ENCODE measurements around the gene ELL. TPM values are rescaled to one million over a fixed set of nuclear protein-coding genes. Genes with fewer than 3 reads are reported as not detected.

Gene ELL
- total RNA-seq, 1 donor from 2014 or later = 16.0 TPM

- DNase-seq (ENCODE audit: low read depth) = no peak
- Mint-ChIP-seq H3K9me3 (ENCODE audit: unreplicated experiment) (no peaks in the 10 kb centered on the region), H3K27ac (ENCODE audit: unreplicated experiment) (peak overlapping the region; percentile 78), H3K4me1 (ENCODE audit: low read depth, unreplicated experiment) (peaks cover 5% of the 10 kb centered on the region), H3K4me3 (ENCODE audit: unreplicated experiment) (no peak overlapping the region), H3K27me3 (ENCODE audit: low read depth, unreplicated experiment) (no peaks in the 10 kb centered on the region), H3K36me3 (ENCODE audit: low read depth, unreplicated experiment) (no peaks in the 10 kb centered on the region)
- peak overlapping the region; percentile 72 for H3K27ac ChIP-seq (ENCODE audit: low read depth, low read length)
- H3K27me3 ChIP-seq (ENCODE audit: insufficient read depth, low read length) = no peaks in the 10 kb centered on the region
- no peak overlapping the region for H2AFZ ChIP-seq (ENCODE audit: low read depth, low read length)
- peaks cover 33% of the 10 kb centered on the region for H4K20me1 ChIP-seq (ENCODE audit: insufficient read depth, low read length)
- no peaks in the 10 kb centered on the region for H3K36me3 ChIP-seq (ENCODE audit: insufficient read depth, low read length)
- H3K4me2 ChIP-seq (ENCODE audit: low read length) = peak overlapping the region; percentile 84
- TF ChIP-seq, protein P1, sequence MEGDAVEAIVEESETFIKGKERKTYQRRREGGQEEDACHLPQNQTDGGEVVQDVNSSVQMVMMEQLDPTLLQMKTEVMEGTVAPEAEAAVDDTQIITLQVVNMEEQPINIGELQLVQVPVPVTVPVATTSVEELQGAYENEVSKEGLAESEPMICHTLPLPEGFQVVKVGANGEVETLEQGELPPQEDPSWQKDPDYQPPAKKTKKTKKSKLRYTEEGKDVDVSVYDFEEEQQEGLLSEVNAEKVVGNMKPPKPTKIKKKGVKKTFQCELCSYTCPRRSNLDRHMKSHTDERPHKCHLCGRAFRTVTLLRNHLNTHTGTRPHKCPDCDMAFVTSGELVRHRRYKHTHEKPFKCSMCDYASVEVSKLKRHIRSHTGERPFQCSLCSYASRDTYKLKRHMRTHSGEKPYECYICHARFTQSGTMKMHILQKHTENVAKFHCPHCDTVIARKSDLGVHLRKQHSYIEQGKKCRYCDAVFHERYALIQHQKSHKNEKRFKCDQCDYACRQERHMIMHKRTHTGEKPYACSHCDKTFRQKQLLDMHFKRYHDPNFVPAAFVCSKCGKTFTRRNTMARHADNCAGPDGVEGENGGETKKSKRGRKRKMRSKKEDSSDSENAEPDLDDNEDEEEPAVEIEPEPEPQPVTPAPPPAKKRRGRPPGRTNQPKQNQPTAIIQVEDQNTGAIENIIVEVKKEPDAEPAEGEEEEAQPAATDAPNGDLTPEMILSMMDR (IDR thresholded peaks at IDR 0.05; ENCODE audit: insufficient read depth, low read depth, low read length) = no peak
- TF ChIP-seq EZH2 (IDR thresholded peaks at IDR 0.05; ENCODE audit: insufficient read depth, low read length) = no peak
- peak overlapping the region; percentile 75 for H3K9ac ChIP-seq (ENCODE audit: low read length)
- peaks cover 45% of the 10 kb centered on the region for H3K79me2 ChIP-seq (ENCODE audit: insufficient read depth, low read length)
- H3K4me1 ChIP-seq (ENCODE audit: insufficient read depth, low read length) = peaks cover 45% of the 10 kb centered on the region
- no peak overlapping the region for H3K4me3 ChIP-seq (ENCODE audit: insufficient read depth, low read depth, low read length)
- FAIRE-seq = no peak
- H3K9me3 ChIP-seq (ENCODE audit: insufficient read depth, low read depth, low read length) = no peaks in the 10 kb centered on the region
These were observed 92.0 kb downstream of the ELL start for GRCh38 chr19:18429717-18430416.

DNA sequence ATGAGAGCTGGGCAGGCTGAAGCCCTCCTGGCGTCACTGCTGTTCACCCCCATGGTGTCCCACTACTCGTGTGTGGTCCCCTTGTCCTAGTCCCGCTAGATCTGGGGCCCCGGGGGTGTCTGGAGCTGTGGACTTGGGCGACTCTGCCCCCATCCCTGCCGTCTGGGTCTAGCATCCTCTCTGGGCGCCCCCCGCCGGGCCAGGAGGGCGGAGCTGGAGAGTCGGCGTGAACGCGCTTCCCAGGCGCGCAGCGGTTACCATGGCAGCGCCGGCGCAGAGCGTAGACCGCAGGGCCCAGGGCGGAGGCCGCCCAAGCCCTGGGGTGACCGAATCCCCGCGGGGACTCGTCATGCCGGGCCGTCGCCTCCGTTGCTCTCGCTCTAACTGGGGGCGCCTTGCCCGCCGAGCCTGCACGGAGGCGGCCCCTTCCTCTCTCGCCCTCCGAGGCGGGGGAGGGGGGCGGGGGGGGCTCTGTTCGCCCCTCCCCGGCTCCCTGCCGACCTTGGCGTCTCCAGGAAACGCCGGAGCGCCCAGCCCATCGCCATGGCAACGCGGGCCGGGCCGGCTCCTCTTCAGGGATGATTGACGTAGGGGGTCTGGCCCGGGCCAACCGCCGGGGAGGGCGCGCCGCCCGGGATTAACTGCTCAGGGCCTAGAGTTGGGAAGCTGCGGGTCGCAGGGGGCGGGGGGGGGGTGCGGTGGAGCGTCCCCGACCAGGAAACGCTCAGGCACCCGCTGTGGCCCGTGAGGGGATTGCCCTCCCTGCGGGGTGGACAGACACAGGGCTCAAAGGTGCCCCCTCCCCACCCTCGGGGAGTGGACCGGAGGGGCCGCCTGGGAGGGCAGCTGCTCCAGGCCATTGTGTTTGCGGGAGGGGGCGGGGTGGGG, 92.8 kb downstream of the ELL start:
- Histone ChIP-seq H3K4me2 (ENCODE audit: low read length) (peak overlapping the region; percentile 84), H3K79me2 (ENCODE audit: insufficient read depth, low read length) (peaks cover 45% of the 10 kb centered on the region), H2AFZ (ENCODE audit: low read depth, low read length) (no peak overlapping the region), H3K27ac (ENCODE audit: low read depth, low read length) (peak overlapping the region; percentile 72), H3K27me3 (ENCODE audit: insufficient read depth, low read length) (no peaks in the 10 kb centered on the region), H4K20me1 (ENCODE audit: insufficient read depth, low read length) (peaks cover 37% of the 10 kb centered on the region), H3K4me1 (ENCODE audit: insufficient read depth, low read length) (peaks cover 43% of the 10 kb centered on the region), H3K9me3 (ENCODE audit: insufficient read depth, low read depth, low read length) (no peaks in the 10 kb centered on the region), H3K4me3 (ENCODE audit: insufficient read depth, low read depth, low read length) (peak overlapping the region; percentile 39), H3K9ac (ENCODE audit: low read length) (peak overlapping the region; percentile 75), H3K36me3 (ENCODE audit: insufficient read depth, low read length) (no peaks in the 10 kb centered on the region)
- DNase-seq (ENCODE audit: low read depth) = peak; percentile 63
- Mint-ChIP-seq H3K27me3 (ENCODE audit: low read depth, unreplicated experiment) (no peaks in the 10 kb centered on the region), H3K4me1 (ENCODE audit: low read depth, unreplicated experiment) (peaks cover 5% of the 10 kb centered on the region), H3K9me3 (ENCODE audit: unreplicated experiment) (no peaks in the 10 kb centered on the region), H3K27ac (ENCODE audit: unreplicated experiment) (no peak overlapping the region), H3K36me3 (ENCODE audit: low read depth, unreplicated experiment) (no peaks in the 10 kb centered on the region), H3K4me3 (ENCODE audit: unreplicated experiment) (no peak overlapping the region)
- FAIRE-seq = no peak
- no peak for TF ChIP-seq EZH2 (IDR thresholded peaks at IDR 0.05; ENCODE audit: insufficient read depth, low read length)
- TF ChIP-seq, protein P1 (IDR thresholded peaks at IDR 0.05; ENCODE audit: insufficient read depth, low read depth, low read length) = no peak
